ENCODE measurements around the gene VPS8.

DNA sequence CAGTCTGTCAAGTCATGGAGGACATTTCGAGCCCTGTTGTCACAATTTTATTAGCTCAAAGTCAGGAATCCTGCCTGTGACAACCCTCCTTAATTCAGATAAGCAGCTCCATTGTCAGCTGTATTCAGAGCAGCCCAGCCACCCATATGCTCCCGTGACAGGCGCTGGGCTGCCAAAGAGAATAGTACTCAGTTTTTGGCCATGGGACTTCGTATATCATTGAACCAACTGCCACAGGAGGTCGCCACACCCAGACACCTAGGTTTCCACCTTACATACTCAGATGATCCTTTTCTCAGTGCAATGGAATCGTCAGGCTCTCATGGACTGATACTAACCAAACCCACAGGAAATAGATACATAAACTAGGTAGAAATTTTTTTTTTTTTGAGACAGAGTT lies 240.7 kb downstream of the VPS8 start:
- TF ChIP-seq ZNF8 (CRISPR knock-in tag; IDR thresholded peaks at IDR 0.05) (no peak), ZFP3 (CRISPR knock-in tag; IDR thresholded peaks at IDR 0.05) (no peak)
